ENCODE results near the gene CCBE1.

CCBE1 gene

GRCh38 chr18:59610546-59611140 lies 86.6 kb downstream of the CCBE1 start:
- no peak for DNase-seq

DNA sequence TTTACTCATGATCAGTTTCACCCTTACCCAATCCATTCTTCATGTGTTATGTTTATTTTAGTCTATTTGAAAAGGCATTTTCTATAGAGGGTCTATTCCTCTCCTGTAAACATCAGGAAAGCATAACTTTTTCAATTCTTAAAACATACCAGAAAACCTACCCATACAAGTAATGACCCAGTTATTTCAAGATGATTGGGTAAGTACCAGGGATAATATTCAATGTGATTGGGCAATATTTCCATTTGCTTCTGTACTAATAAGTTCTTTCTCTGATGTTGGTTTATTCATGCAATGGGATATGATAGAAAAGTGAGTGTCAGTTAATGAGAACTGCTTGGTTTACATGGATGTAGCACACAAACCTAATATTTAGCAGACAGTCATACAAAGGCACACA lies 87.6 kb downstream of the CCBE1 start:
- DNase-seq: no peak

- no peak for DNase-seq
Observed at GRCh38 chr18:59607471-59607870, 89.8 kb downstream of the CCBE1 start.

DNA sequence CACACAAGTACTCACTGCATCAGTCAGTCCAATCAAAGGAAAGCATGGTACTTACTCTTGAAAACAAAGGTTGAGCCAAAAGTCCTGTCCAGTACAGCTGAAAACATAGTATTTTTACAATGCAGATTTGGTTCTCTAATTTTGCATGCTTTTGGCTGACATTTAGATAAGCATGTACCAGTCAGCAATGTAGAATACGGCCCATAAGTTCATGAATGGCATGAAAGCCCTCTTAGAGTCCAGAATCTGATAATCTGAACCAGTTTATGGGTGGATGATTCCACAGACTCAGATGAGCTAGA lies 90.2 kb downstream of the CCBE1 start:
- no peak for DNase-seq

DNA sequence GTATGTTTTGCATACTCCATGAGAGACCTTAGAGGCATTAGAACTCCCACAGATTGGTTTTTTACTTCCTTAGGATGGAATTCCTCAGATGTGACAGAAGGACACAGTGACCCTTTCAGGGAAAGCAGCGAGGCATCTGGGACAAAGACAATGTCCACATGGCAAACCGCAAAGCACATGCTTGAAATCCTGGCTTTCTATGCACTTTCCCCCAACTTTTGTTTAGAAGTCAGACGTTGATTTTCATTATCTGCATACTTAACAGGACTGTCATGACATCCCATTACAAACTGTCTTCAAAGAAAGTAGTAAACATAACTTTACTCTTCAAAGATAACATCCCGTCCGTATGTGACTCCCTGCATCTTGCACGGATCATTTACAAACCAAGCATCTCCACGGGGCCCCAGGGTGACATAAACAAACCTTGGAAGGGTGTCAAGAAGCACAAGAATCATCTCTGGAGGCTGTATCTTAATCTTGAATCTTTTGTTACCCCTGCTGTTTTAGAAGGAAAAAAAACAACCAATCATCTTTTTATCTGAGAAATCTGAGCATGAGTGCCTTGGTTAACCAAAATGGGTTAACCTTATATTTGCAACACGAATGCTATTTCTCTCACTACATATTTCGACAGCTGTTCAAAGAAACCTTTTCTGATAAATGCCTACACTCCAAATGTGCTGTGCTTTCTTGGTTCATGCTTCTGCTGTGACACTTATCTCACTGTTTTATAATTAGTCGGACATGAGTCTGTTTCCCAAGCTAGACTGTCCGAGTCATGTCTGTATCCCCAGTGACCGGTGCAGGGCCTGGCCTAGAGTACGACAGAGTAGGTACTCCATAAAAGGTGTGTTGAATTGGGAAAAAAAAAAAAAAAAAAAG lies 90.8 kb downstream of the CCBE1 start:
- DNase-seq: no peak

DNA sequence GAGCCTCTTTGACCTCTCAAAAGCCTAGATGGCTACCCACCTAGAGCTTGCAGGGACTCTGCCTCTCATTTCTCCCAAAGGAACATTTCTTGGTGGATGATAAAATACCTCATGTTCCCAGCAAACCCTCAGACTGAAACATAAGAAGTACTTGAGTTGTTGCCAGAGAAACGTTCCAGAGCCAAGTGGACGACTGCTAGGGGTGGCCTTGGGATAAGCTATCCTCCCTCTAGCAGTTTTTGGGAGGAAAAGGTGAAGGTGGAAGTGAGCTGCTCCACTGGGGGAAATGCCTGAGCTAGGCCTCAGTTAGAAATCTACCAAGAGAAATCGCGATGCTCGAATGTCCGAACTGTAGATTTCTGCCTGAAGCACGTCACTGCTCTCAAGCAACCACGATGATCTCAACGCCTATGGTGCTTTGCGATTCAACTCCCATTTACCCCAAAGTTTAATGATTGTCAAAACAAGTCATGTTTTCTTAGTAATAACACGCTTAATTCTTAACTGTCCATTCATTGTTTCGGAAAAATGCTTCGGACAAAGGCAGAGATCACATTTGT lies 91.5 kb downstream of the CCBE1 start:
- no peak for DNase-seq

DNA sequence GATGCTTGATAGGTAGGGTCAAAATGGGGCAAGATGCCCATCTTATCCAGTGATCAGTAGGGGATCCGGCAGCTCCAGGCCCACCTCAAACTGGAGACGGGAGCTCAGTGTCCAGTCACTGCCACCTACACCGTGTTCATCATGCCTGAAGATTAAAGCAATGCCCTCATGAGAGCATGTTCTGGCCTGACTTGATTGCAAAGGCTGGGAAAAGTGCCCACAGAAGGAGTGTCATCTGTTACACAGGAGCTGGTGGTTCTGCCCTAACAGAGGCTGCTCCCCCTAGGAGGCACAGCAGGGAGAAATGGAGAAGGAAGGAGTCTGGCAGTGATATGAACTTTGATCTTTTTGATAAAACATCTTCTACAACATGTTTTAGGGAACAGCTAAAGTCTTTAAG lies 92.3 kb downstream of the CCBE1 start:
- DNase-seq: no peak

DNA sequence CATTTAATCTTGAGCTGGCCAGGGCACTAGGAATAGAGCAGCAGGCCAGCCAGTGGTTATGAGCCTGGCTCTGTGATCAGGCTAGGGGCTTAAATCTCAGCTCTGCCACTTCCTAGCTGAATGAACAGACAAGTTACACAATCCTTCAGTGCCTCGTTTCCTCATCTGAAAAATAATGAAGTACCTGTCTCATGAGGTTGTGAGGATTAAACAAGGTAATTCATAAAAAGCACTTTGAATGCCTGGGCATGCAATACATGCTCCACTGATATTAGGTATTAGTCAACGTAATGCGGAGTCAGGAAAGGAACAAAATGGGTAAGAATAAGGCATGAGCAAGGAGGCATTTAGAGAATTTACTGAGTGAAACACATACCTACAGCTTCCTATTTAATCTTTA lies 100.2 kb downstream of the CCBE1 start:
- DNase-seq: no peak

DNA sequence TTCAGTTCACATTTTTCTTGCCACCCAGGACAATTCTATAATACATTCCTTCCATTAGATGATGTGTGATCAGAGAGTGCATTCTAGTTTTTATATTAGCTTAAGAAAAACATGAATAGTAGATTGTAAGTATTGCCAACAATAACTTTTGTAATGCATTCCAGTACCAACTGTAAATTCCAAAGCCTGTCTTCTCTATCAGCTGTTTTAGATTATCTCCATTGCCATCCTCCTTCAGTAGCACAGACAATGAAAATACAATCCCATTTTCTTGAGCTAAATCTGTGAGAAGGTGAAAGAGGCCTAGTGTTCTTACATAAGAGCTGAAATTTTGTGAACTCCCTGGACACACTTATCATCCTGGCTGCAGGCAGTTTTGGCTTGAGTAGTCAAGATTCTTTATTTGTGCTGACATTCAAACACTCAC lies 103.9 kb downstream of the CCBE1 start:
- DNase-seq: no peak

- no peak for DNase-seq
Observed at GRCh38 chr18:59592624-59593023, 104.6 kb downstream of the CCBE1 start.

DNA sequence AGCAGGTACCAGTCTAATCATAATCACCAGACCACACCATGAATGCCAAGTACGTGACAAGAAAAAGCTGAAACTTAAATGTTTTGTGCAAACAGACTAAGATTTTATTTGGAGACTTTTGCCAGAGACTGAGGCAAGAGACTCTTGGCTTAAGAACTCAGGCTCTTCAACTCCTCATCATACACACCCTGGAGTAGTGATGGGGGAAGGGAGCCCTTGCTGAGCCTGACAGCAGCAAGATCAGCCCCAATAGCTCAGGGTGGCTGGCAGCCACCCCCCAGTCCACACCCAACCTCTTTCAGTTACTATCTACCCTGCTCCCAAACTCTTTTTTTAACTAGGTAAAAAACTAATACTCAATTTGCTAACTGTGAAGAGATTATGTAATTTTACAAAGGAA lies 114.8 kb downstream of the CCBE1 start:
- DNase-seq: no peak

GRCh38 chr18:59579509-59579908 lies 117.7 kb downstream of the CCBE1 start:
- DNase-seq: no peak

- no peak for DNase-seq
Observed at GRCh38 chr18:59577386-59577655, 119.9 kb downstream of the CCBE1 start.

GRCh38 chr18:59576541-59577385 lies 120.5 kb downstream of the CCBE1 start:
- DNase-seq: no peak

DNA sequence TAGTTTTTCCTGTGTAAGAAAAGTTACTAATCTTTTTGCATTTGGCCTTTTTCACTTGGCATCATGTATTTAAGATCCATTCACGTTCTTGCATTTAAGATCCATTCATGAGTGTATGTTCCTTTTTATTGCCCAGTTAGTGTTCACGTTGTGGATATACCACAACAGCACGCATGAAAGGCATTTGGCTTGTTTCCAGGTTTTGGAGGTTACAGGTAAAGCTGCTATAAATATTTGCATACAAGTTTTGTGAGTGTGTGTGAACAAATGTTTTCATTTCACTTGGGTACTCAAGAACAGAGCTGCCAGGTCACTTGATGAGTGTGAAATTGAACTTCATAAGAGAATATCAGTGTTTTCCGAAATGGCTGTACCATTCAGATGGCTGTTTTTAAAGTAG lies 121.2 kb downstream of the CCBE1 start:
- no peak for DNase-seq

GRCh38 chr18:59573962-59574361 lies 123.3 kb downstream of the CCBE1 start:
- no peak for DNase-seq

DNA sequence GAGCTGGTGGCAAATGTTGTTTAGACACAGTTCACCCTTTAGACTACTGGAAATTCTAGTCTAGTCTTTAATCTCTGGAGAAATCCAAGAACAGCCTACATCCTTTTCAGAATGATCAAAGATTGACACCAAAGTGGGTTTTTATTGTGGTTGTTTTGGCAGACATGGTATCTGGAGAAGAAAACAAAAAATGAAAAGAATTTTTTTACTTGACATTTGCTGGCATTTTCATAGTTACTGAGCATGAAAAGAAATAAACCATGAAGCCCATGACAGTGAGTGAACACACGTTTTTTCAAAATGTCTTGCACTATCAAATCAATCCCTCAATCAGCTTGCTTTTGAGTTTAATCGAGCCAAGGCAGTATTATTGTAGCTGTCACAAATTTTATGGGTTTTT lies 125.3 kb downstream of the CCBE1 start:
- no peak for DNase-seq

GRCh38 chr18:59570796-59571195 lies 126.4 kb downstream of the CCBE1 start:
- no peak for DNase-seq

- no peak for DNase-seq
Observed at GRCh38 chr18:59570101-59570775, 127.0 kb downstream of the CCBE1 start.

GRCh38 chr18:59569390-59569791 lies 127.8 kb downstream of the CCBE1 start:
- DNase-seq: no peak

GRCh38 chr18:59567431-59567830 lies 129.8 kb downstream of the CCBE1 start:
- DNase-seq: no peak

DNA sequence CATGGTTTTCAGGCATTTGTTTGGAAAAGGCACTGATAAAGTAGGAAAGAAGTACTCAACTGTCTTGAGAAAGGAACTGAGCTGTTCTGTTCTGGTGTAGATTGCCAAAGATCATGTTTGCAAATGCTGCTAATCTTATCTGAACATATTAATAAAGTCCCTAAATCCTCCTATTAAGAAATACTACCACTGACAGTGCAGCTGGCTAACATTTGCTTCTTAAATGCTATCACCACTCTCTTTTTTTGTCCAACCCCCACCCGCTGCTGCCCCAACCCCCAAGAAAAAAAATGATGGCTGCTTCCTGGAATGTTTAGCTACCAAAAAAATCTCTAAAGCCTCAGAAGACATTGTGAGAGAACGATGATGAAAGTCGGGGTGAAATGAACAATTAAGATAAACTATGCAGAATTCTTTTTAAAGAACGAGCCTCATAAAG lies 130.7 kb downstream of the CCBE1 start:
- no peak for DNase-seq

- no peak for DNase-seq
Observed at GRCh38 chr18:59565957-59566356, 131.3 kb downstream of the CCBE1 start.
